DMS114 treated with DMSO at 0.1 percent for 48 hours (cell line): ENCODE measurements around the gene BRI3.
"Not testable (repeated sequence)": the region's sequence is repeated elsewhere in the genome, so short reads cannot be mapped to it uniquely, and the experiment has no call there.

ENCODE experiments used
- DNase-seq: peaks from one replicate; lab custom pipeline; 2025; ENCODE audit not compliant: unreplicated experiment; lab: John Stamatoyannopoulos, UW

Gene BRI3

GRCh38 chr7:98309566-98309965 lies 28.1 kb downstream of the BRI3 start:
- no peak for DNase-seq

- no peak for DNase-seq
These were observed 30.7 kb downstream of the BRI3 start for GRCh38 chr7:98312201-98312600.

DNA sequence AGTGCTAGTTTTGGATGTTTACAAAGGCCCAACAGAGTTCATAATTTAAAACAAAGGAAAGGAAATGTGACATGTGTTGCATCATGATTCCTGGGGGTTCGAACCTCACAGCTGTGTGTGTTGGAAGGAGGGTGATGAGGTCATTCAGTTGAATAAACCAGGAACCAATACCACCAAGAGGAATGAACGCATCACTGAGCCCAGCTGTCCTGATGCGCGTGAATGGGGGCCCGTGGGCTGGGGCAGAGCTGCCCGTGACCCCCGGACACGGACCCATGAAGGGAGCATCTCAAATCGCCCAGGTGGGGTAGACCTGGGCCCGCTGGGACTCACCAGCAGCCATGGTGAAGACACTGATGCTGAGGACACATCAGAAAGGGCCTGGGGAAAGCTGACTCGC lies 33.0 kb downstream of the BRI3 start:
- no peak for DNase-seq

- DNase-seq = no peak
These were observed 34.0 kb downstream of the BRI3 start for GRCh38 chr7:98315318-98315993.

DNA sequence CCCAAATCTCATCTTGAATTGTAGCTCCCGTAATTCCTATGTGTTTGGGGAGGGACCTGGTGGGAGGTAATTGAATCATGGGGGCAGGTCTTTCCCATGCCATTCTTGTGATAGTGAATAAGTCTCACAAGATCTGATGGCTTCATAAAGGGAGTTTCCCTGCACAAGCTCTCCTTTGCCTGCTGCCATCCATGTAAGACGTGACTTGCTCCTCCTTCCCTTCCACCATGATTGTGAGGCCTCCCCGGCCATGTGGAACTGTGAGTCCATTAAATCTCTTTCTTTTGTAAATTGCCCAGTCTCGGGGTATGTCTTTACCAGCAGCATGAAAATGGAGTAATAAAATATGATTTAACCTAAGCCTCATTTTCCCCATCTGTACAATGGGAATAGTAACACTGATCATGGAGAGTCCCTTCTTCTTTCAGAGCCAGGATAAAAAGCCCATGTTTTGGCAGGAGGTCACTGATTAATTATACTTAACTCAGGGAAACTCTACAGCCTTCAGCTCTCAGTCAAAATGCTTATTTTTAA lies 34.6 kb downstream of the BRI3 start:
- not testable (repeated sequence) for DNase-seq

DNA sequence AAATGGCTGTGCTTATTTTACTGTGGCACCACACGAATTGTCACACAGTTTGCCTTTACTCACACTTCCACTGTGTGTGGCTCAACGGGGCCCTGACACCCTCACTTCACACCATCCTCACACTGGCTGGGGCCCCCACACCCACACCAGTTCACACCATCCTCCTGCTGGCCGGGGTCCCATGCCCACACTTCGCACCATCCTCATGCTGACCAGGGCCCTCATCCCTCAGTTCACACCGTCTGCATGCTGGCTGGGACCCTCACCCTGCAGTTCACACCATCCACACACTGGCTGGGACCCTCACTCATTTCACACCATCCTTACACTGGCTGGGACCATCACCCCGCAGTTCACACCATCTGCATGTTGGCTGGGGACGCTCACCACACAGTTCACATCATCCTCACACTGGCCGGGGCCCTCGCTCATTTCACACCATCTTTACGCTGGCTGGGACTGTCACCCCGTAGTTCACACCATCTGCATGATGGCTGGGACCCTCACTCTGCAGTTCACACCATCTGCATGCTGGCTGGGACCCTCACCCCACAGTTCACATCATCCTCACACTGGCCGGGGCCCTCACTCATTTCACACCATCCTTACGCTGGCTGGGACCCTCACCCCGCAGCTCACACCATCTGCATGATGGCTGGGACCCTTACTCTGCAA lies 36.0 kb downstream of the BRI3 start:
- DNase-seq = no peak

DNA sequence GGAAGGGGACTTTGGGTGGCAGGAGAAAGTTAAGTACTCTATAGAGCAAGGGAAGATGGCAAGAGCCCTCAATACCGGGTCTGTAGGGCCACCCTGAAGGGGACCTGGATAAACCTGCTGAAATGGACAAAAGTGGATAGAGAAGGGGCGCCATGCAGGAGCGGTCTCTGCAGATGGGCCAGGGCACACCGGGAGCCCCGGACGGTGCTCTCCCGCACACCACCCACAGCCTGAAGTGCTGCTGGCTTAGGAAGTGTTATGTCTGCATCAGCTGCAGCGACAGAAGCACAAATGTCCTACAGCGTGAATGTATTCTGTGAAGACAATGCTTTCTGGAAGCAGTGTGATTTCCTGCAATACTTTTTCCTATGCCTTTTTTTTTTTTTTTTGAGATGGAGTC lies 37.7 kb downstream of the BRI3 start:
- DNase-seq = no peak

DNA sequence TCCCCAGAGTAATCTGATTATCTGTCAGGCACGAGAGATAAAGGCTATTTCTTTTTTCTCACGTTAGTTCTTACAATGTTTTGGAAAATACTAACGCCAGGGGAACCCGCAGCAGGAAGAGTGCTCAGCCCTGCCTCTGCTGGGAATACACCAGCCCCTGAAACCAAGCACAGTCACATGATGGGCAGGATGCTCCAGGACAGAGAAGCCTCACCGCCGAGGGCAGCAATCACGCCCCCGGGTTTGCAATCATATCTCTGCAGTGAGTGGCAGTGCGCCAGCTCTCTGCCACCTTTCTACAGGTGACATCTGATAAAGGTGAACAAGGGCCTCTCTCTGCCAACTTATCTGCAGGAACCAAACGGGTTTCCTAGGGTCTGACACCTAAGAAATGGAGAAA lies 39.8 kb downstream of the BRI3 start:
- DNase-seq = no peak

DNA sequence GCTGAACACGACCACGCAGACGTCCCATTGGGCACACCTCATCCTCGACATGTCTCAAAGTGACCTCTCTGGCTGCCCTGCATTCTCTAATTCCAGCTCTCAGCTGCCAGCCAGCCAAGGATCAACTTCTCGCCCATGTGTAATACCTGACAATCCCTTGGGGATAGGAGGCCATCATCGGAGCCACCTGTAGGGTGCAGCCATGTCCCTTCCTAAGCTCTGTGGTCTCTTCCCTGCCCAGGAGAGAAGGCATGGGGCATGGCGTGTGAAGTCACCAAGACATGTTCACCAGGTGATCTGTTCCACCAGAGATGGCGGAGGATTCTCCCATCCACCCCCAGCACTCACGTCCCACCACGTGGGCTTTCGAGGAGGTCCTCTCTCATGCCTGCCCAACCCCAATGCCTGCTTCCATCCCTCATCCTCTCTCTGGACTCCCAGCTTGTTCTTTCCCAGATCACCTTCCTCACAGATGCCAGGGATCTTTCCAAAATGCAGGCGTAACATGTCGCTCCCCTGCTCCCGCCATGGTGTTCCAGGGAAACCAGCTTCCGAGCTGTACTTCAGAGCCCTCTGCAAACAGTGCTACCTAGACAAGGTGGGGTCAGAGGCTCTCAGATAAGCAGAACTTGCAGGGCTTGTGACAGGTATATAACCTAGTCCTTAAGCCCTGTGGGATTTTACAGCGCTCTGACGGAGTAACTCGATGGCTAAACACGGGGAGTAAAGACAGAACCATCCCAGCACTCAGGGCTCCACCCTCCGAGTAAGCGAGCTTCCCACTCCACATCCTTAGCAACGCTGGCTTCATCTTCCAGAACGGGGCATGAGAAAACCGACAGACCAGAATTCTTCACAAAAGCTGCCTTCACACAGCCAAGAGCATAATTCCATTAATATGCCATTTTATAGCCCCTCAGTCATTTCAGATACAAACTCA lies 41.1 kb downstream of the BRI3 start:
- DNase-seq = no peak

DNA sequence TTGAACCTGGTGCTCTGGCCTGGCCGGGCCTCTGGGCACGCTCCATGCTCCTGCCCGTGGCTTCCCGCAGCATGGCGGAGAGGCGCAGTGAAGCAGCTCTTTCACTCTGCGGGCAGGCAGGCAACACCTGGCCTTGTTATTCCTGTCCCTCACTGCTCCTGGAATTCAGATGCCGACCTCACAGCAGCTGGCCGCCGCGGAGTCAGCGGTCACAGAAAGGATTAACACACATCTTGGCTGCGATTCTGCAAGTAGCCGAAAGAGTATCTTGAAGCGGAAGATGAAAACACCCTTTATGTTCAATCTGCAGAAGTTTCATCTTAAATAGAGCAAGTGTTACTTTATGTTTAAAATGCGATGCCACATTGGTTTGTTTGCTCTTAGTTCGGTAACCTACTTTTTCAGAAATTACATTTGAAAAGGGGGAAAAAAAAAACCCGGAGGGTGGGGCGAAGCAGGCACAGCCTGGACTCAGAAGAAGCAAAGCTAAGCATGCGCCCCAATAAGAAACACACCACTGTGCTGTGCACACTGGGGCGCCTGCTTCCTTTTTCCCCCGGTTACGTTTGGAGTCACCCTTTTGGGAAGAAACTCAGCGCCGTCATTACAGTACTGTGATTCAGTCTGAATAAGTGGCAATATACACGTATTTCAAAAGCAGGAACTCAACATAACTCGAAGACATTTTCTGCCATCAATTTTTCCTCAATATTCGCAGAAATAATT lies 42.3 kb downstream of the BRI3 start:
- no peak for DNase-seq

- DNase-seq = no peak
These were observed 43.3 kb downstream of the BRI3 start for GRCh38 chr7:98324782-98325181.

- DNase-seq = no peak
These were observed 47.8 kb downstream of the BRI3 start for GRCh38 chr7:98329100-98329790.

DNA sequence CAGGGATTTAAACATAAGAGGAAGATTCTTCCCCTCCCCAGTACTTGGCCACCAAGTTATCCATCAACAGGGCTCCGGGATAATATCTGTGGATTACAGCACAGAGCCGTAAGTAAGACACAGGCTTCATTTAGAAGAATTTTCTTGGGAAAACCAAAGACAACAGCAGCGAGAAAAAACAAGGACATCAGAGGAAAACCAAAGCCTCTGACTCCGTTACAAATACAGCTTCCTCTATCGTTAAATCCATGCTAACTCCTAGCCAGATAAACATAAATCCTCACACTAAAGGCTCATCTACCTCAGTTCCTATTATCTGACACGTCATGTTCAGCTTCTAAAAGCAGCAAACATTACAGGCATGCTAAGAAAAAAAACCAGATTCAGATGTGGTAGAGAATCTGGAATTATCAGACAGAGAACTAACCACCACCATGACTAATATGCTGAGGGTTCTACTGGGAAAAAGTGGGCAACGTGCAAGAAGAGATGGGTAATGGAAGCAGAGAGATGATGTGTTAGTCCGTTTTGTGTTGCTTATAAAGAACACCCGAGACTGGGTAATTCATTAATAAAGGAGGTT lies 48.4 kb downstream of the BRI3 start:
- DNase-seq = no peak

DNA sequence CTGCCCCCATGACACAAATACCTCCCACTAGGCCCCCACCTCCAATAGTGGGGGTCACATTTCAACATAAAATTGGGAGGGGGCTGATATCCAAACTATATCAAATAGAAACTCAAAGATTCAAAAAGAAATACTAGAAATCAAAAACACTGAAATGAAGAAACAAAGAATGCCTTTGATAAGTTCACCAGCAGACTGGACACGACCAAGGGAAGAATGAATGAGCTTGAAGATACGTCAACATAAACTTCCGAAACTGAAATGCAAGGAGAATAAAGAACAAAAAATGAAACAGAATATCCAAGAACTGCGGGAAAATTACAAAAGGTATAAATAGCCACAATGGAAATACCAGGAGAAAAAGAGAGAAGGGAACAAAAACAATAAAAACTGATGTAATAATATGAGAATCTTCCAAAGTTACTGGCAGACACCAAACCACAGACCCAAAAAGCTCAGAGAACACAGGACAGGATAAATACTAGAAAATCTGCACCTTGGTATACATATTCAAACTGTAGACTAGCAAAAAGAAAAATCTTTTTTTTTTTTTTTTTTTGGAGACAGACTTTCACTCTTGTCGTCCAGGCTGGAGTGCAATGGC lies 49.5 kb downstream of the BRI3 start:
- DNase-seq = no peak

- no peak for DNase-seq
These were observed 52.6 kb downstream of the BRI3 start for GRCh38 chr7:98334081-98334480.

GRCh38 chr7:98335411-98335977 lies 54.0 kb downstream of the BRI3 start:
- DNase-seq = no peak

DNA sequence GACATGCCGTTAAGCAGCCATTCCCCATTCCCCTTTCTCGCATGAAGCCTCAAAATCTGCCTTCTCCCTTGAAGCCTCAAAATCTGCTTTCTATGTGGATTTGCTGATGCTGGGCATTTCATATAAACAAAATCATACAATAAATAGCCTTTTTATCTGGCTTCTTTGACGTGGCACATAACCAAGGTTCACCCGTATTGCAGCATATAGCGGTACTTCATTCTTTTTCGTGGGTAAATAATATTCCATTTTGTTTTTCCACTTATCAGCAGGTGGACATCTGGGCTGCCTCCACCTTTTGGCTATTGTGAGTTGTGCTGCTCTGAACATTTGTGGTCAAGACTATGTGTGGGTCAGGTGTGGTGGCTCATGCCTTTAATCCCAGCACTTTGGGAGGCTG lies 57.0 kb downstream of the BRI3 start:
- DNase-seq = no peak

DNA sequence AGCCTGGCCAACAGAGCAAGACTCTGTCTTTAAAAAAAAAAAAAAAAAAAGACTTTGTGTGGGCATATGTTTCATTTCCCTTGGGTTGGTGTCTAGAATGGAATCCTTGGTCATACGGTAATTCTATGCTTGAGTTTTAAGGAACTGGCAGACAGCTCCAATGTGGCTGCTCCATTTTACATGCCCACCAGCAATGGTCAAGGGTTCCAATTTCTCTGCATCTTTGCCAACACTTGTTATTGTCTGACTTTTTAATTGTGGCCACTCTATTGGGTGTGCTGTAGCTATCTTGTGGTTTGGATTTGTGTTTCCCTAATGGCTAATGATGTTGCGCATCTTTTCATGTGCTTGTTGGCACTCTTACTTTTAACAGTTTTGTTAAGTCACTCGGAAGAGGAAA lies 57.6 kb downstream of the BRI3 start:
- no peak for DNase-seq

DNA sequence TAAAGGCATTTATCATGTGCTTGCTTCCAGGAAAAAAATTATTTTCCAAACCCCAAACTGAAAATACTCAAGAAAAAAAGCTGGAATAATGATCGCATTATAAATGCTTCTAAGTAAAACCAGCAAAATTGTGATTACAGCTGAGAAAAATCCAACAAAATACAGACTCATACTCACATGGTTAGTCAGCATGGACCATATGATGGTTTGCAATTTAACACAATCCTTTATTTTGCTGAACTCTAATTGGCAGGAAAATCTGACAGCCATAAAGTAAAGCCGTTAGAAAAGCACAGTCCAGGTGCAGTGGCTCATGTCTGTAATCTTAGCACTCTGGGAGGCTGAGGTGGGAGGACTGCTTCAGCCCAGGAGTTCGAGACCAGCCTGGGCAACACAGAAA lies 59.6 kb downstream of the BRI3 start:
- DNase-seq = no peak
